Uterus (tissue), 2 donors: ENCODE data around the gene EIF1.
A peak's percentile ranks its signal among the peaks of the same experiment; 100 is the strongest.

Experiments used
- CTCF ChIP-seq, 4 experiments: fragments of 200-600 bp in 2 of 4; fragments of 450-650 bp in 2 of 4; sonication (generic) in 2 of 4; IDR thresholded peaks; one replicate each; pipeline ENCODE4 v1.5.1; 2016 to 2019; ENCODE audit warnings: antibody characterized with exemption in 4 of 4, mild to moderate bottlenecking in 2 of 4, moderate library complexity in 1 of 4
- POLR2A ChIP-seq, 2 donors: fragments of 450-650 bp; IDR thresholded peaks; one replicate each; pipeline ENCODE4 v1.6.1; 2016; ENCODE audit warnings: antibody characterized with exemption in 2 of 2, mild to moderate bottlenecking in 1 of 2, moderate library complexity in 1 of 2

- peak; percentile 65 to 78 (median 72) for TF ChIP-seq CTCF (IDR thresholded peaks at IDR 0.05)
- no peak for TF ChIP-seq POLR2A (IDR thresholded peaks at IDR 0.05)
Measured at GRCh38 chr17:41695954-41696757, 7.5 kb downstream of the EIF1 start.
